GM11168 (cell line): Measurements from ENCODE around the gene SCN1A.

Experiments used
- in situ Hi-C: fragments of 300-500 bp; cut with MboI; formaldehyde crosslinking; loops from one replicate; pipeline ENCODE4 v1.12.0; 2022; ENCODE audit warnings: low sequenced_read_pairs; ENCODE audit not compliant: unreplicated experiment

SCN1A gene

GRCh38 chr2:166088634-166089033 is 39.2 kb downstream of the SCN1A start:
- in situ Hi-C loops, result no loop called here

- in situ Hi-C loops, result no loop called here
These were observed 43.5 kb downstream of the SCN1A start for GRCh38 chr2:166084301-166084700.

- in situ Hi-C loops, result no loop called here
These were observed 45.1 kb downstream of the SCN1A start for GRCh38 chr2:166082736-166083135.

- in situ Hi-C loops, result no loop called here
These were observed 46.0 kb downstream of the SCN1A start for GRCh38 chr2:166081852-166082251.

DNA sequence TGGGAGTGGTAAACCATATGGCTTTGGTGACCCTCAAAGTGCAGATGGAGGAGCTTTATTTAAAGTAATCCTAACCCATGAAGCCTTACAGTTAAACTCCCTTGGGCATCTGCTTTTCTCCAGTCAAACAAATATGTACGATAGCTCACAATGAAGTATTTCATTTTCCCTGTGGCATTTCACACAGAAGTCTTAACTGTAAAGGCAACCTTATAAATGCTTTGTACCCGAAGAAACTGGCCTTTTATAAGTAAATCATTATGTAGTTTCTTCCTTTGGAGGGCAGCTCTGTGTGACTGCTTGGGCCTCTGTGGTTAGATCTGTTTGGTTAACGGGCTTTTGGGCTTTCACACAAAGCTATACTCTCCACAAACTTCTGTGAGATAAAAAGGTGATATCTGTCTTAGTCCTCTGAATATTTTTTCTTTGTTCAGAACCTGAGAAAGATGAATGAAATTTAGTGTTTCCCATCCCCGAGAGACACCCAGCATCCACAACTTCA is 46.6 kb downstream of the SCN1A start:
- in situ Hi-C loops, result no loop called here

- in situ Hi-C loops, result no loop called here
These were observed 53.4 kb downstream of the SCN1A start for GRCh38 chr2:166074430-166074829.

- in situ Hi-C loops, result no loop called here
These were observed 53.8 kb downstream of the SCN1A start for GRCh38 chr2:166074011-166074410.

DNA sequence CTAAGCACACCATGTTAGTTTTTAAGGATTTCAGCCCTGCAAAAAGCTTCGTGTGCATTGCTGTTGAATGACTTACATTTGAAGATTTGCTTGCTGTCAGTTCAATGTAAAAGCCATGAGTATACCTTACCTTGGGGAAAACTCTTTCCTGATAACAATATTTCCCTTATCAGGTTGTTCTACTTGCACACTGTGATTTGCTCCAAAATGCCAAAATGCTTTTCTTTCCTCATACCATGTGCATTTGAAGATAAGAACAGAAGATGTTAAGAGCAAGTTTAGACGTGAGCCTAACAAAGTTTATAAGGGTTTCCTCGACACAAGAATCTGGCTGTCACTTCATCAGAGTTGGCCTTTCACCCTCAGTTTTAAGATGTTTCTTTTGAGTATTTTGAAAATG is 57.6 kb downstream of the SCN1A start:
- in situ Hi-C loops, result no loop called here

DNA sequence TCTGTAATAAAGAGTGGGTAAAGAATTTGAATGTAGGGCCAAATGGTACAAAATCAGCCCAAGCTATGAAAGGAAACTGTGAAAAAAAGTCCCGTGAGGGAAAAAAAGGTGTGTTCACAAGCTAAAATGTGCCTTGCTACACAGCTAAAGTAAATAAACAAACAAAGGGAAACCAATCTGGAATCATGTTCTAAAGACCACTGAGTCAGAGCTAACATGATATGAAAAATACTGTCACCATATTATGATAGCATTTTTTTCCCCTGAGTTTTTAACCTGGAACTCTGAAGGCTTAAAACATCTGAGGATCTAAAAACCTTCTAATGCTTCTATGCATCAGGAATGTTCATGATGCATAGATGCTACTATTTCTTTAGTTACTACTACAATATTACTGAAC is 58.8 kb downstream of the SCN1A start:
- in situ Hi-C loops, result no loop called here

- in situ Hi-C loops, result no loop called here
These were observed 60.6 kb downstream of the SCN1A start for GRCh38 chr2:166067229-166067628.

DNA sequence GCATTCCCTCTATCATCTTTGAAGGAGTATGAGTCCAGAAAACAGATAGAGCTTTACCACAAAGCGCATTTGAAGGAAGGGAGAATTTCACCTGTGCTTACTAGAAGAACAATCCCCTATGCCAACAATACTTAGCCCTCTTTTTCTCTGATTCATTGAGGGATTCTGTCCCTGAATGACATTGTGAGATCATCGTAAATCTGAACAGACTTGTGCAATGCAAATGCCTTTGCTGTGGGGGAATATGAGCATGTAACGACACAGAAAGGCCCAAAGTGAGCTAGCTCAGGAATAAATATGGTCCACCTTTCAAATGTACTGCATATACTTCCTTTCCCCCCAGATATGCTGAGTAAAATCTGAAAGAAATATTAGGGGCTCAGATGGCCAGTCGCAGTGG is 67.6 kb downstream of the SCN1A start:
- in situ Hi-C loops, result no loop called here

GRCh38 chr2:166057370-166058164 is 70.3 kb downstream of the SCN1A start:
- in situ Hi-C loops, result no loop called here

GRCh38 chr2:166044853-166045483 is 82.9 kb downstream of the SCN1A start:
- in situ Hi-C loops, result no loop called here

DNA sequence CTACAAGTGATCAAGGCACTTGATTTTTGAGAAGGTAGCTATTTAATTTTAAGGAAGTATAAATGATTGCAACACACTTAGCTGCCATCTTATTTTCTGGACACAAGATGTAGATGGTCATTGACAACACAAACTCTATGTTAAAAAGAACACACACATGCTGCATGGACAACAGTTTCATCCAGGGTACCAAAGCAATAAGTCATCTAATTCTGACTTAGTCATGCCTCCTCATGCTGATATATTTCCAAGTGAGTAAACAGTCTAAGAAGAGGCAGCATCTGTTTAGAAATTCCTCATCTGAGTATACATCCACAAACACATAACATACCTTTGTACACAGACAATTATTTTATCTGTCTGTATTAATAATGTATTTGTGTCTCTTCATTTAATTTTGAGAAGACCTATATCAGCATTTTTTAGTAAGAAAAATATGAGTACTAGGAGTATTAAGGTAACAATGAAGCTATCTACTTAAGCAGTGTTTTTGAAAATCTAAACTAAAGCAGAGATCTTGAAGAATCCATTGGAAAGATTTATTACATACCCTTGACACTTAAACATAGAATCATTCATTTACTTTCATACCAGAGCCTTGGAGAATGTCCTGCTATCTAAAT is 84.9 kb downstream of the SCN1A start:
- in situ Hi-C loops, result no loop called here

- in situ Hi-C loops, result no loop called here
These were observed 85.5 kb downstream of the SCN1A start for GRCh38 chr2:166042356-166042755.

DNA sequence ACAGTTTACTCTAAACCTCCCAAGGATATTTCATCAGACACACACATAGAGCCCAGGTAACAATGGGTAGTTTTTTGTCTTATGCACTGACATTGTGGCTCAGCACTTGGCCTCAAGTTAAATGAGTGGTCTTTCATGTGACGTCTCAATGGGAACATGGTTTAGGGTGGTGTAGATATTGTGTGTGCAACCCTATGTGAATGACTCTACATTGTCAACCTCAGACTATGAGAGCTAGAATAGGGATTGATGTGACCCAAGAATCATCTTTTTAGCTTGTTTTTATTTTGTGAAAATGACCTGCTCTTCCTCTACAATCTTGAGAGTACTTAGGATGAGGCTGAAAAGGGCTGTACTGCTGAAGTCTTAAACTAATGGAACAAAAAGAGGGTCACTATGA is 86.2 kb downstream of the SCN1A start:
- in situ Hi-C loops, result no loop called here

GRCh38 chr2:166032361-166032760 is 95.5 kb downstream of the SCN1A start:
- in situ Hi-C loops, result no loop called here

DNA sequence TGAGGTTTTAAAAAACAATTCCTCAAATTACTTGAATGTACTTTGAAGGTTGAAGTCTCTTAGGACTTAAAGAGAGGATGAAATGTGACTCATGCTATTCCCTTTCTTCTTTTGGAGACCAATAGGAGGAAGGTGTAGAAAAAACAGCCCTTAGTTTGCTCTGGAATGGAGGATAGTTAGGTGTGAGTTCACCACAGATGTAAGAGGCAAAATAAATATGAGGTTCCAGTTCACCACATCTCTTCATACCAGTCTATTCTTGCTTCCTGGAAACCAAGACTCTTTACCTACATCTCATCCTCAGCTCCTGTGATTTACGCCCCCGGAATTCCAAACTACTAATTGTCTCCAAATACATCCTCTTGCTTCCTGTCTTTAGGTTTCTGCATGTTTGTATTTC is 96.8 kb downstream of the SCN1A start:
- in situ Hi-C loops, result no loop called here

- in situ Hi-C loops, result no loop called here
These were observed 102.5 kb downstream of the SCN1A start for GRCh38 chr2:166025313-166025712.

GRCh38 chr2:166017208-166017607 is 110.6 kb downstream of the SCN1A start:
- in situ Hi-C loops, result no loop called here

DNA sequence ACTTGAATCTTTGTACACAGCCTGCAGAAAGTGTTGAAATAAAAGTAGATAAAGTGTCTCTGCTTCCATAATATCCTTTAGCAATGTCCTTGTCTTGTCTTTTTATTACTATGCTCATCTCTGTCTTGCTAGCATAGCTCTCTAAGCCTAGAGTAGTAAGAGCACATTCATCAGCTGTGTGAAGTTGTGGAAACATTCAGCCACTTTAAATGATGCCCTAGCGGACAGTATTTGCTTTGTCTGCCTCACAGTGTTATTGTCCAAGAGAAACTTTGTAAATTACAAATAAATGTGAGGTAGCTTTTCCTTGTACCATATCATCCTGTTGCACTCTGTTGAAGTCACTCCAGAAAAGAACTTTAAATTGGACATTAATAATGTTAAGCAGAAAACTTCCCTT is 113.9 kb downstream of the SCN1A start:
- in situ Hi-C loops, result no loop called here
